H9 (cell line): ENCODE results near the gene UPF3A. TPM values are rescaled to one million over a fixed set of nuclear protein-coding genes. Genes with fewer than 3 reads are reported as not detected.

Source experiments
- DNase-seq: peaks from one replicate; pipeline ENCODE4 v3.0.0-alpha.2; 2017
- H2AFZ ChIP-seq: one replicate; pipeline ENCODE4 v1.6.1; 2013; ENCODE audit warnings: mild to moderate bottlenecking, low read length, control low read depth, moderate library complexity
- H2AK5ac ChIP-seq: 2 replicates; pipeline ENCODE4 v1.6.1; 2013; ENCODE audit warnings: low read length, control low read depth, mixed read lengths; ENCODE audit not compliant: insufficient read length
- H2BK120ac ChIP-seq: one replicate; pipeline ENCODE4 v1.6.1; 2013; ENCODE audit warnings: low read depth, mild to moderate bottlenecking, low read length, control low read depth, inconsistent platforms; ENCODE audit not compliant: poor library complexity, severe bottlenecking
- H2BK12ac ChIP-seq: 2 replicates; pipeline ENCODE4 v1.6.1; 2013; ENCODE audit warnings: low read length, control low read depth, mixed read lengths, low read depth; ENCODE audit not compliant: insufficient read length
- H2BK15ac ChIP-seq: 2 replicates; pipeline ENCODE4 v1.6.1; 2013; ENCODE audit warnings: low read depth, low read length, control low read depth
- H2BK20ac ChIP-seq: one replicate; pipeline ENCODE4 v1.6.1; 2013; ENCODE audit warnings: low read depth, mild to moderate bottlenecking, low read length, control low read depth, inconsistent platforms; ENCODE audit not compliant: poor library complexity, severe bottlenecking
- H2BK5ac ChIP-seq: 2 replicates; pipeline ENCODE4 v1.6.1; 2013; ENCODE audit warnings: low read length, control low read depth, mixed read lengths; ENCODE audit not compliant: insufficient read length
- H3K14ac ChIP-seq: 2 replicates; pipeline ENCODE4 v1.6.1; 2013; ENCODE audit warnings: low read length, control low read depth; ENCODE audit not compliant: insufficient read depth
- H3K18ac ChIP-seq: 2 replicates; pipeline ENCODE4 v1.6.1; 2013; ENCODE audit warnings: low read depth, mild to moderate bottlenecking, mixed read lengths, low read length, control low read depth; ENCODE audit not compliant: insufficient read length
- H3K23ac ChIP-seq: 2 replicates; pipeline ENCODE4 v1.6.1; 2013; ENCODE audit warnings: low read length, control low read depth, mixed read lengths, low read depth; ENCODE audit not compliant: insufficient read length
- H3K23me2 ChIP-seq: 2 replicates; pipeline ENCODE4 v1.6.1; 2013; ENCODE audit warnings: low read depth, mild to moderate bottlenecking, mixed read lengths, low read length, control low read depth; ENCODE audit not compliant: insufficient read length, poor library complexity, severe bottlenecking
- H3K27ac ChIP-seq: 2 replicates; pipeline ENCODE4 v1.5.1; 2013; ENCODE audit warnings: low read length, control low read depth, mixed read lengths, low read depth; ENCODE audit not compliant: insufficient read length
- H3K27me3 ChIP-seq: 2 replicates; pipeline ENCODE4 v1.6.1; 2013; ENCODE audit warnings: low read length, control low read depth, inconsistent platforms; ENCODE audit not compliant: insufficient read depth
- H3K4ac ChIP-seq: 2 replicates; pipeline ENCODE4 v1.6.1; 2013; ENCODE audit warnings: low read depth, mild to moderate bottlenecking, control low read depth, inconsistent platforms, low read length, moderate library complexity
- H3K4me1 ChIP-seq: 2 replicates; pipeline ENCODE4 v1.6.1; 2013; ENCODE audit warnings: low read length, control low read depth, inconsistent platforms; ENCODE audit not compliant: insufficient read depth
- H3K4me2 ChIP-seq: 2 replicates; pipeline ENCODE4 v1.6.1; 2013; ENCODE audit warnings: low read length, control low read depth, mixed read lengths; ENCODE audit not compliant: insufficient read length, insufficient read depth
- H3K56ac ChIP-seq: 2 replicates; pipeline ENCODE4 v1.6.1; 2013; ENCODE audit warnings: low read depth, mild to moderate bottlenecking, mixed read lengths, low read length, control low read depth; ENCODE audit not compliant: insufficient read length
- H3K79me1 ChIP-seq: 2 replicates; pipeline ENCODE4 v1.6.1; 2013; ENCODE audit warnings: low read depth, mild to moderate bottlenecking, moderate library complexity, low read length, control low read depth, inconsistent platforms; ENCODE audit not compliant: insufficient read depth, poor library complexity, severe bottlenecking
- H3K79me2 ChIP-seq: 2 replicates; pipeline ENCODE4 v1.6.1; 2013; ENCODE audit warnings: low read length, control low read depth, inconsistent platforms; ENCODE audit not compliant: insufficient read depth
- H3K9ac ChIP-seq: 2 replicates; pipeline ENCODE4 v1.6.1; 2013; ENCODE audit warnings: low read length, control low read depth, mixed read lengths; ENCODE audit not compliant: insufficient read length; ENCODE audit errors: extremely low read depth
- H3K9me3 ChIP-seq: one replicate; pipeline ENCODE4 v1.6.1; 2013; ENCODE audit warnings: low read depth, low read length, inconsistent platforms; ENCODE audit not compliant: control insufficient read depth
- H3T11ph ChIP-seq: one replicate; pipeline ENCODE4 v1.6.1; 2013; ENCODE audit warnings: mild to moderate bottlenecking, low read length, control low read depth, inconsistent platforms
- H4K20me1 ChIP-seq: one replicate; pipeline ENCODE4 v1.6.1; 2013; ENCODE audit not compliant: control insufficient read depth, insufficient read length, insufficient read depth
- H4K5ac ChIP-seq: 2 replicates; pipeline ENCODE4 v1.6.1; 2013; ENCODE audit warnings: low read depth, mild to moderate bottlenecking, mixed read lengths, low read length, control low read depth; ENCODE audit not compliant: insufficient read length
- H4K8ac ChIP-seq: replicated peaks from 2 replicates; pipeline ENCODE4 v1.6.1; 2013; ENCODE audit warnings: low read length, control low read depth, mixed read lengths, low read depth; ENCODE audit not compliant: insufficient read length
- H4K91ac ChIP-seq: 2 replicates; pipeline ENCODE4 v1.6.1; 2013; ENCODE audit warnings: low read depth, mild to moderate bottlenecking, moderate library complexity, mixed read lengths, low read length, control low read depth; ENCODE audit not compliant: insufficient read length
- H3K27ac Mint-ChIP-seq, 3 experiments: 2 replicates in 2 of 3; 3 replicates in 1 of 3; pipeline ENCODE4 v1.8.0; 2020 to 2021; ENCODE audit warnings: mixed read lengths in 3 of 3, mild to moderate bottlenecking in 1 of 3, moderate library complexity in 1 of 3
- H3K27me3 Mint-ChIP-seq: 2 replicates; pipeline ENCODE4 v1.8.0; 2021; ENCODE audit warnings: low read depth, mild to moderate bottlenecking, moderate library complexity, mixed read lengths
- H3K36me3 Mint-ChIP-seq, 3 experiments: 2 replicates in 2 of 3; 3 replicates in 1 of 3; pipeline ENCODE4 v1.8.0; 2020 to 2021; ENCODE audit warnings: low read depth in 3 of 3, mixed read lengths in 3 of 3; ENCODE audit not compliant: insufficient read depth in 1 of 3
- H3K4me1 Mint-ChIP-seq, 2 experiments: 2 replicates each; pipeline ENCODE4 v1.8.0; 2020; ENCODE audit warnings: mixed read lengths in 2 of 2
- H3K4me3 Mint-ChIP-seq, 2 experiments: 2 replicates in 1 of 2; 3 replicates in 1 of 2; pipeline ENCODE4 v1.8.0; 2020 to 2021; ENCODE audit warnings: mild to moderate bottlenecking in 2 of 2, mixed read lengths in 2 of 2, moderate library complexity in 1 of 2
- H3K9me3 Mint-ChIP-seq, 2 experiments: 2 replicates in 1 of 2; 3 replicates in 1 of 2; pipeline ENCODE4 v1.8.0; 2020; ENCODE audit warnings: mild to moderate bottlenecking in 2 of 2, mixed read lengths in 2 of 2, moderate library complexity in 1 of 2
- CTCF ChIP-seq: fragments of 200-600 bp; sonication (generic); conservative IDR thresholded peaks from 3 replicates; pipeline ENCODE4 v1.8.0; 2021; ENCODE audit warnings: antibody characterized with exemption, mild to moderate bottlenecking
- WGBS: extraction: QIAGEN DNeasy Blood & Tissue Kit; methylation state at CpG from one replicate; pipeline ENCODE4 v1.1.7; 2013; ENCODE audit warnings: missing lambda C conversion rate, low lambda C conversion rate, mixed read lengths; ENCODE audit not compliant: insufficient read length; ENCODE audit errors: extremely low coverage; 5-methylcytosine and 5-hydroxymethylcytosine counted together
- total RNA-seq: library from RNA; stranded (reverse); gene quantifications from 2 replicates; pipeline ENCODE4 v1.2.1, GENCODE V29; 2021

The UPF3A gene
- total RNA-seq, 1 experiment from 2014 or later = 81.8 TPM

GRCh38 chr13:114235697-114236096, 45.7 kb upstream of the UPF3A start:
- no peak overlapping the region for H3K18ac ChIP-seq
- no peak overlapping the region for H2BK5ac ChIP-seq
- H4K8ac ChIP-seq = no peak overlapping the region
- no peak overlapping the region for H3T11ph ChIP-seq
- H4K20me1 ChIP-seq = no peaks in the 10 kb centered on the region
- Mint-ChIP-seq H3K4me1 (peaks cover 31 to 38% of the 10 kb centered on the region in 2 experiments), H3K27ac (peak overlapping the region in 2 of 3 experiments; percentile 47 to 89; a peak in 3 of 7 replicates), H3K4me3 (peak overlapping the region; percentile 85 to 91), H3K9me3 (0 out of 5 replicates have a peak, but pooled peaks cover 0 to 4% of the 10 kb centered on the region in 2 experiments), H3K27me3 (no peaks in the 10 kb centered on the region; the same call in none of the 2 replicates), H3K36me3 (peaks cover 22 to 36% (median 35%) of the 10 kb centered on the region in 3 experiments)
- H3K23me2 ChIP-seq = peaks cover 5% of the 10 kb centered on the region
- H2BK15ac ChIP-seq = no peak overlapping the region
- H3K27ac ChIP-seq = no peak overlapping the region
- no peak overlapping the region for H3K23ac ChIP-seq
- peaks cover 2% of the 10 kb centered on the region for H3K79me1 ChIP-seq
- no CpG with 5 or more reads among the region's 10 CpGs for WGBS
- H2BK20ac ChIP-seq = no peak overlapping the region
- DNase-seq = no peak
- no peak overlapping the region for H3K4ac ChIP-seq
- H3K14ac ChIP-seq = no peak overlapping the region
- H3K27me3 ChIP-seq = no peaks in the 10 kb centered on the region
- peaks cover 2% of the 10 kb centered on the region; the same call in 1 of the 2 replicates for H3K4me1 ChIP-seq
- H2BK120ac ChIP-seq = no peak overlapping the region
- no peaks in the 10 kb centered on the region for H3K9me3 ChIP-seq
- H3K4me2 ChIP-seq = peak overlapping the region; percentile 89
- no peak overlapping the region for H2BK12ac ChIP-seq
- H3K56ac ChIP-seq = no peak overlapping the region
- H3K9ac ChIP-seq = peak overlapping the region; percentile 42
- TF ChIP-seq CTCF = no peak
- no peak overlapping the region for H2AK5ac ChIP-seq
- H2AFZ ChIP-seq = no peak overlapping the region
- H4K91ac ChIP-seq = no peak overlapping the region
- no peak overlapping the region for H4K5ac ChIP-seq
- peaks cover 4% of the 10 kb centered on the region; the same call in 1 of the 2 replicates for H3K79me2 ChIP-seq
